Epithelial cell of proximal tubule (primary cell): ENCODE results near the gene COPA. TPM values are rescaled to one million over a fixed set of nuclear protein-coding genes. Genes with fewer than 3 reads are reported as not detected.

Source experiments
- DNase-seq: peaks from one replicate; pipeline ENCODE4 v3.0.0-alpha.2; 2011; ENCODE audit warnings: low read depth
- H3K4me3 ChIP-seq: 2 replicates; pipeline ENCODE4 v1.5.1; 2011; ENCODE audit warnings: low read depth, mild to moderate bottlenecking, low read length
- total RNA-seq: library from RNA; depleted of rRNA; stranded (reverse); fragments of >200 nt; gene quantifications from 2 replicates; pipeline ENCODE4 v1.2.3, GENCODE V29; 2015
- TF ChIP-seq, protein P1 (sequence below): conservative IDR thresholded peaks from 2 replicates; pipeline ENCODE4 v1.5.1; 2012; ENCODE audit warnings: low read depth, mild to moderate bottlenecking, low read length

The COPA gene
- total RNA-seq, 1 donor from 2014 or later: 89.7 TPM

DNA sequence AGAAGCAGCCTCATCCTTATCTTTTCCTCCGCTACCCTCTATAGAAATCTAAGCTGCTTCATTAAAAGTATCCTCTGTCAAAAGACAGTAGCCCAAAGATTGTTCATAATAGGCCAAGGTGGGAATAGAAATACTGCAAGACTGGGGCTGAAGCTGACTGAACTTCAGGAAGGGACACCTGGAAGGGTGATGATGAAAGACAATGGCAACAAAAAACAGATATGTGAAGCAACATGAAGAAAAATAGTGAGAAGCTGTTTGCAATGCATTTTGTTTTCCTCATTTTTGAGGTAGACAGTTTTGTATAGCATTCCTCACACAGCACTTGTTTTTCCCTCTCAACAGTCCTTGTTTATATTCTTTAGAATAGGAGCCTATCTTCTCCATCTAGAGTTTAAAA, 97.6 kb downstream of the COPA start:
- no peak for DNase-seq
- TF ChIP-seq, protein P1, sequence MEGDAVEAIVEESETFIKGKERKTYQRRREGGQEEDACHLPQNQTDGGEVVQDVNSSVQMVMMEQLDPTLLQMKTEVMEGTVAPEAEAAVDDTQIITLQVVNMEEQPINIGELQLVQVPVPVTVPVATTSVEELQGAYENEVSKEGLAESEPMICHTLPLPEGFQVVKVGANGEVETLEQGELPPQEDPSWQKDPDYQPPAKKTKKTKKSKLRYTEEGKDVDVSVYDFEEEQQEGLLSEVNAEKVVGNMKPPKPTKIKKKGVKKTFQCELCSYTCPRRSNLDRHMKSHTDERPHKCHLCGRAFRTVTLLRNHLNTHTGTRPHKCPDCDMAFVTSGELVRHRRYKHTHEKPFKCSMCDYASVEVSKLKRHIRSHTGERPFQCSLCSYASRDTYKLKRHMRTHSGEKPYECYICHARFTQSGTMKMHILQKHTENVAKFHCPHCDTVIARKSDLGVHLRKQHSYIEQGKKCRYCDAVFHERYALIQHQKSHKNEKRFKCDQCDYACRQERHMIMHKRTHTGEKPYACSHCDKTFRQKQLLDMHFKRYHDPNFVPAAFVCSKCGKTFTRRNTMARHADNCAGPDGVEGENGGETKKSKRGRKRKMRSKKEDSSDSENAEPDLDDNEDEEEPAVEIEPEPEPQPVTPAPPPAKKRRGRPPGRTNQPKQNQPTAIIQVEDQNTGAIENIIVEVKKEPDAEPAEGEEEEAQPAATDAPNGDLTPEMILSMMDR: no peak
- H3K4me3 ChIP-seq: no peak overlapping the region

DNA sequence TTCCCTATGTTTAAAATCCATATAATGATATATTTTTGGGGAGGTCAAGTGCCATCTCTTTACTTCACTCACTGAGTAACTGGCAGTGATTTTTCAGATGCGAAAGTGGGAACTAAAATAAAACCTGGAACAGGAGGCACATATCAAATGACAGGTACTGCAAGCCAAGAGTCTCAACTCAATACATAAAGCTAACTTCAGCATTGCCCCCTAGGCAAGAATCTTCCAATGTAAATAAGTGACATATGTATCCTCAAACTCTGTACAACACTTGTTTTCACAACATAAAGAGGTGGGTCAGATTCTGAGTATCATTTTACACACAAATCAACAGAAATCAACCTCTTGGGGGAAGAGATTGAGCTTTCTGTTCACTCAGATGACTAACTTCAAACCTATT, 98.8 kb downstream of the COPA start:
- DNase-seq: no peak
- H3K4me3 ChIP-seq: no peak overlapping the region
- TF ChIP-seq, protein P1: no peak

DNA sequence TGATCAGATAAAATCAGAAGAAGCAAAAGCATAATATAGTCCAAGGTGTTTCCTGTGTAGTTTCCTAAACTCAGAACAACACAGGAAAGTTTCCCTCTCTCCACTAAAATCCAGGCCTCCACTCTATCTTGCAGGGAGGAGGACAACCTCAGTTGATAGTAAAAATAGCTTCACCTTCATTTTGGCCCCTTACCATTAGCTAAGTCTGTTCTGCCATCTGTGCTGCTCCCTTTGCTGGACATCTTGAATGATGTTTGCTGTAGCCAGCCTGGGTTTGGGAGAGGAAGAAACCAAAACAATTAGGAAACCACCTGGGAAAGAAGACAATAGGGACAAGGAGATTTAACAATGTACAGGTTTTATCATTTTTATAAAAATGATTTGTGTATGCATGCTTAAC, 99.3 kb downstream of the COPA start:
- TF ChIP-seq, protein P1: no peak

DNA sequence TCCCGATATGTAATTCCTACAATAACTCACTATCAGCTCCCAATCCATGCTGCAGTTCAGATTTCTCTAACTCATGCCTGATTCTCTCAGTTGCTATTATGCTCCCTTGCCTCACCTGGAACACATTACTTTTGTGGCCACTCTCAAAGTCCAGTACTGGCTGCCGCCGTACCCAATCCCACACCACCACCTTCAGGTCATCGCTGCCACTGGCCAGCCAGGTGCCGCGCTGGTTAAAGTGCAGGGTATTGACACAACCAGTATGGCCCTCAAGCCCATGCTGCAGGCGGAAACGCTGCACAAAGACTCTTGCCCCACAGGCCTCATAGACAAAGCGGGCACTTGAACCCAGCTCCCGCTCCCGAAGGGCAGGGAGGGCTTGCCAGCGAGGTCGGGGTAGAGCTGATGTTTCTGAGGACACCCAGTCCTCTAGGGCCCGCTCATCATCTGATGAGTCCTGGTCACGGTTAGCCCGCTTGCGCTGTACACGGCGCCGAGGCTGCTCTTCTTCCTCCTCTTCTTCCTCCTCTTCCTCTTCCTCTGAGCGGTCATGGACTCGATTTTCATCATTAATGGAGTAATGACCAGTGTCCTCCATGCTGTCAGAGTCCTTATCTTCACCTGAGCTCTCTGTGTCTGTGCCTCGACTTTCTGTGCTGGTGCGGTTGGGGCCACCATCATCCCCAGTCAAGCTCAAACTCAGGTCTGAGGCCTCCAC, 103.3 kb downstream of the COPA start:
- TF ChIP-seq, protein P1: no peak
- H3K4me3 ChIP-seq: no peak overlapping the region
- DNase-seq: no peak

More for the DNA sequence above, 99.3 kb downstream of the COPA start:
- no peak overlapping the region for H3K4me3 ChIP-seq
- DNase-seq: no peak

Other genes with a start within 250 kb of the COPA start
- gene IGSF8, start 244.6 kb downstream of the COPA start, total RNA-seq: 28.4 and 33.3 TPM in 2 replicates
- not detected in 2 replicates for gene ATP1A2, start 227.5 kb downstream of the COPA start, total RNA-seq
- gene ATP1A4, start 191.6 kb downstream of the COPA start, total RNA-seq: not detected in 2 replicates
- gene CASQ1, start 152.7 kb downstream of the COPA start, total RNA-seq: not detected in 2 replicates
- gene PEA15, start 137.9 kb downstream of the COPA start, total RNA-seq: 57.8 and 115 TPM in 2 replicates
- 32.3 and 41.6 TPM in 2 replicates for gene DCAF8, start 80.7 kb downstream of the COPA start, total RNA-seq
- 21.6 and 36.7 TPM in 2 replicates for gene PEX19, start 58.1 kb downstream of the COPA start, total RNA-seq
- 55.7 and 57.0 TPM in 2 replicates for gene NCSTN, start 133 bp upstream of the COPA start, total RNA-seq
- gene NHLH1, start 23.8 kb upstream of the COPA start, total RNA-seq: not detected in 2 replicates
- 5.6 and 7.2 TPM in 2 replicates for gene VANGL2, start 57.3 kb upstream of the COPA start, total RNA-seq
- not detected in 2 replicates for gene SLAMF6, start 180.0 kb upstream of the COPA start, total RNA-seq
- not detected in 2 replicates for gene CD84, start 236.2 kb upstream of the COPA start, total RNA-seq